Type B pancreatic cell (in vitro differentiated cells): ENCODE measurements around the gene ZNF688. TPM values are rescaled to one million over a fixed set of nuclear protein-coding genes. Genes with fewer than 3 reads are reported as not detected.
A peak's percentile ranks its signal among the peaks of the same experiment; 100 is the strongest.

Experiments used
- DNase-seq: peaks from one replicate; pipeline ENCODE4 v3.0.0; 2021; ENCODE audit warnings: mixed read lengths; ENCODE audit not compliant: unreplicated experiment; ENCODE audit errors: extremely low spot score
- H3K27ac Mint-ChIP-seq: 2 replicates; pipeline ENCODE4 v1.8.0; 2021; ENCODE audit warnings: mild to moderate bottlenecking, mixed read lengths
- H3K27me3 Mint-ChIP-seq: 2 replicates; pipeline ENCODE4 v1.8.0; 2021; ENCODE audit warnings: mixed read lengths
- H3K36me3 Mint-ChIP-seq: 2 replicates; pipeline ENCODE4 v1.8.0; 2021; ENCODE audit warnings: mixed read lengths
- H3K4me1 Mint-ChIP-seq: one replicate; pipeline ENCODE4 v1.8.0; 2021; ENCODE audit warnings: mixed read lengths; ENCODE audit not compliant: unreplicated experiment
- H3K4me3 Mint-ChIP-seq: 2 replicates; pipeline ENCODE4 v1.8.0; 2021; ENCODE audit warnings: mild to moderate bottlenecking, mixed read lengths
- H3K9me3 Mint-ChIP-seq: 2 replicates; pipeline ENCODE4 v1.8.0; 2021; ENCODE audit warnings: mixed read lengths
- CTCF ChIP-seq: fragments of 200-600 bp; sonication (generic); conservative IDR thresholded peaks from 2 replicates; pipeline ENCODE4 v1.5.0; 2021; ENCODE audit warnings: antibody characterized with exemption, mild to moderate bottlenecking
- total RNA-seq: library from RNA; stranded (reverse); gene quantifications from 2 replicates; pipeline ENCODE4 v1.2.1, GENCODE V29; 2021; ENCODE audit warnings: low replicate concordance

The ZNF688 gene
- total RNA-seq, 1 donor from 2014 or later, result 14.3 TPM

GRCh38 chr16:30561089-30561816 lies 10.3 kb downstream of the ZNF688 start:
- peaks cover 14% of the 10 kb centered on the region for H3K4me1 Mint-ChIP-seq
- no peak for TF ChIP-seq CTCF
- H3K27ac Mint-ChIP-seq, result no peak overlapping the region
- H3K27me3 Mint-ChIP-seq, result no peaks in the 10 kb centered on the region
- H3K36me3 Mint-ChIP-seq, result no peaks in the 10 kb centered on the region
- H3K9me3 Mint-ChIP-seq, result peaks cover 4% of the 10 kb centered on the region
- peak overlapping the region; percentile 62 for H3K4me3 Mint-ChIP-seq
- no peak for DNase-seq

DNA sequence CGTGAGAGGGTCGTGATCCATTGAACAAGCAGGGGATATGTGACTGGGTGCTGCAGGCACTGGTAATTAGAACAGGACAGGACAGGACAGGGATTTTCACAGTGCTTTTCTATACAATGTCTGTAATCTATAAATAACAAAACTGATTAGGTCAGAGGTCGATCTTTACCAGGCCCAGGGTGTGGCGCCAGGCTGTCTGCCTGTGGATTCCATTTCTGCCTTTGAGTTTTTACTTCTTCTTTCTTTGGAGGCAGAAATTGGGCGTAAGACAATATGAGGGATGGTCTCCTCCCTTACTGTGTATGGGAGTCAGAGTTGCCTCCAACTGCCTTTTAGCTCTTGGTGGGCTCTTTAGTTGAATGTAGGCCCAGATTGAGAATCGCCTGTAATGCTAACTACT lies 11.8 kb downstream of the ZNF688 start:
- peak overlapping the region; percentile 67 for H3K4me3 Mint-ChIP-seq

GRCh38 chr16:30558789-30559377 lies 12.6 kb downstream of the ZNF688 start:
- Mint-ChIP-seq H3K36me3 (peaks cover 6% of the 10 kb centered on the region), H3K9me3 (peaks cover 4% of the 10 kb centered on the region), H3K4me1 (peaks cover 17% of the 10 kb centered on the region), H3K27me3 (no peaks in the 10 kb centered on the region), H3K27ac (peak overlapping the region; percentile 89), H3K4me3 (peak overlapping the region; percentile 89)
- no peak for TF ChIP-seq CTCF
- DNase-seq, result no peak

More for the DNA sequence above, 11.8 kb downstream of the ZNF688 start:
- no peak for TF ChIP-seq CTCF
- H3K9me3 Mint-ChIP-seq, result peaks cover 4% of the 10 kb centered on the region
- H3K36me3 Mint-ChIP-seq, result no peaks in the 10 kb centered on the region
- no peaks in the 10 kb centered on the region for H3K27me3 Mint-ChIP-seq
- H3K27ac Mint-ChIP-seq, result peak overlapping the region; percentile 86
- DNase-seq, result no peak
- peaks cover 11% of the 10 kb centered on the region for H3K4me1 Mint-ChIP-seq

DNA sequence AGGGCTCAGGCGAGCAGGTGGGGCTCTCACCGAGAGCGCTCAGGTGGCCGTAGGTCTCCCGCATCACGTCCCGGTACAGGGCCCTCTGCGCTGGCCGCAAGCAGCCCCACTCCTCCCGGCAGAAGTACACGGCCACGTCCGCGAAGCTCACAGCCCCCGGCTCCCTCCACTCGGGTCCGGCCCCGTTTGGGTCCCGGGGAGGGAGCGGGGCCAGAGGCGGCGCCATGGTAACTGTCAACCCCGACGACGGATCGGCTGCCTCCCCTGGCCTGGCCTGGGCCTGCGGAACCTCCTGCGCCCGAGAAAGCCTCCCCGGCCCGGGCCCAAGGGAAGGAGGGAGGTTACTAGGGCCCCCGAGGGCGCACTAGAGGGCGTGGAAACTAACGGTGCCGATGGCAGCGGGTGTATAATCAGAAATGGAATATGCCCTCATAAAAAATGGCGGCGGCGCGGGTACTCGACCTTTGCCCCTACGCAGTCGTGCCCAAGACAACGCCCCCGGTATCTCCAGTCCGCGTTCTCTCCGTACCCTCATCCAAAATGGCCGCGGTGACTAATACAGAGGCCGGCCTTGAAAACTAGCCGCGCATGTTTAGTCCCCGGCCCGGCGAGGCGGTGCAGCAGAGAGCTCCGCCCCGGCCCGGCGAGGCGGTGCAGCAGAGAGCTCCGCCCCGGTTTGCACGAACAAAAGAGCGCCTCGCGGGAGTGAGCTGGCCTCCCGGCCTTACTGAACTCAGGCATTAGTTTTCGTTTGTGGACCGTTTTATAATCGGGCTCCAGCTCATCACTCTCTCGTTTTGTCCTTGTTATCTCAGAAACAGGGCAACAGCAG lies 13.3 kb downstream of the ZNF688 start, which contains the start of gene ZNF764:
TSS of gene ZNF764 (minus strand) at position 418 of the 832 bp plus-strand sequence. CDS start at position 226, 192 bp downstream.
- DNase-seq, result peak; percentile 96
- Mint-ChIP-seq H3K9me3 (peaks cover 4% of the 10 kb centered on the region), H3K4me3 (peak within 1 kb of the TSS; percentile 89), H3K36me3 (peaks cover 11% of the 10 kb centered on the region), H3K27ac (peak within 1 kb of the TSS; percentile 89), H3K4me1 (peaks cover 24% of the 10 kb centered on the region), H3K27me3 (no peaks in the 10 kb centered on the region)
- no peak for TF ChIP-seq CTCF

DNA sequence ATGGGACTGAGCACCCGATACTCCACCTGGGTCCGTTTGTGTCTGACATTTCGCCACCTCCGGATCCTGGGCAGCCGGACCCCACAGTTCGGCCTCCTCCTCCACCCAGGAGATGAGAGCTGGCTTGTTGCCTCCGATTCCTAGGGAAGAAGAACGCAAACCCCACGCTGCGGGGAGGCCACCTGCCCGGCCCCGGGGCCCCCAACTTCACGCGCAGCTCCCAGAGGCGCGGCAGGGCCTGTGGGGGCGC lies 13.9 kb downstream of the ZNF688 start:
- Mint-ChIP-seq H3K36me3 (peaks cover 11% of the 10 kb centered on the region), H3K4me1 (peaks cover 26% of the 10 kb centered on the region), H3K27ac (peak overlapping the region; percentile 89), H3K4me3 (peak overlapping the region; percentile 89), H3K9me3 (peaks cover 4% of the 10 kb centered on the region), H3K27me3 (no peaks in the 10 kb centered on the region)
- TF ChIP-seq CTCF, result no peak
- DNase-seq, result no peak
